GM18502 (cell line): ENCODE results near the gene ZNF117.
"Not testable (repeated sequence)": the region's sequence is repeated elsewhere in the genome, so short reads cannot be mapped to it uniquely, and the experiment has no call there.

Source experiments
- ATAC-seq: cut with Tn5 transposase; IDR thresholded peaks from one replicate; pipeline ENCODE4 v1.9.1; 2021; ENCODE audit warnings: mild to moderate bottlenecking; ENCODE audit not compliant: unreplicated experiment, poor library complexity

Gene ZNF117

DNA sequence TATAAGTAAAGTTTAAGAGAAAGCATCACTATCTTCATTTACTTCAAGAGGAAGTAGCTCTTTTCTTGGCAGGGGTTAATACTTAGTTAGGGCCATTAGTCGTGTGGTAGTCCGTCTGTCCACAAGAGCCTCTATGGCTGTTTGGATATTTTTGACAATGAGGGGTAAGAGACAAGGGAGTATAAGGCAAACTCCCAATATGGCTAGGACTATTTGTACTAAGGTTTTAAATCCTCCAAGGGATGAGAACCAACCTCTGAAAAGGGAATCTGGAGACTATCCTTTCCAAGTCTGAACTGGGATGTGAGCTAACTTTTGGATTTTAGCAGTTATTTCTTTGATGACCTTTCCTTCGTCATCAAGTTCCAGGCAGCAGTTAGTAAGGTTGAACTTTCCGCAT, at the start of gene ZNF117:
ZNF117 (minus strand) TSS at position 101 of the 400 bp plus-strand sequence.
- no peak for ATAC-seq

GRCh38 chr7:65038767-65039166, 47.9 kb upstream of the ZNF117 start:
- peak; percentile 23 for ATAC-seq

DNA sequence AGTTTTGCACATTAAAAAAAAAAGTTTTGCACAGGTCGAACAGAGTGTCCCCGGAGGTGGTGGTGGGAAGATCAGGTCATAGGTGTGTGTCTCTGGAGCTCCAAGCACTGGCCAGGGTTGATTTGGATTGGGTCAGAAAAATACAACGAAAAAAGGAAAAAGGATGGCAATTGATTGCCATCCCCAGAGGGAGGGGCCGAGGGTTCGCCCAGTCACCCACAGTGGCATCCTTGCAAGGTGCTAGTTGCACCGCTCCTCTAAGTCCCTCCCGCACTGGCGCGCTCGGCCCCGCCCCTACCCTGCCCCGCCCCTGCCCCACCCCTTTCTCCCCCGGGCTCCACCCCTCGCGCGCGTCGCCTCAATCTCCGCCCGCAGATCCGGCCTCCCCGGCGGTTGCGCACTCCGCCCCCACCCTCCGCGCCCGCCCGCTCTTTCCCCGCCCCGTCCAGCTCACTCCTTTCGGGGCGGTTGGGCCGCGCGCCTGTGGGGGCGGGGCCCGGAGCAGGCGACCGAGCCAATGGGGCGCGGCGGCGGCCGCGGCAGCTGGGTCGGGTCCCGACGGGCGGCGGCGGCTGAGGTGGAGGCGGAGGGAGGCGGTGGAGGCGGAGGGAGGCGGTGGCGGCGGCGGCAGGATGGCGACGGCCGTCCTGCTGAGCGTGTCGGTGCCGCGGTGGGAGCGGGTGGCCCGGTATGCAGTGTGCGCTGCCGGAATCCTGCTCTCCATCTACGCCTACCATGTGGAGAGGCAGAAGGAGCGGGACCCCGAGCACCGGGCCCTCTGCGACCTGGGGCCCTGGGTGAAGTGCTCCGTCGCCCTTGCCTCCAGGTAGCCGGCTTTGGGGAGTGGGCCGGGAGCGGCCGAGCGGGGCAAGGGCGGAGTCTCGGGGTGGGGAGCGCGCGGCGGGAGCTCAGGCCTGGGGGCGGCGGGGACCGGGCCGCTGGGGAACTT, 47.2 kb upstream of the ZNF117 start:
- ATAC-seq, result peak; percentile 83

- ATAC-seq, result not testable (repeated sequence)
Observed at GRCh38 chr7:65036526-65036925, 45.7 kb upstream of the ZNF117 start.

DNA sequence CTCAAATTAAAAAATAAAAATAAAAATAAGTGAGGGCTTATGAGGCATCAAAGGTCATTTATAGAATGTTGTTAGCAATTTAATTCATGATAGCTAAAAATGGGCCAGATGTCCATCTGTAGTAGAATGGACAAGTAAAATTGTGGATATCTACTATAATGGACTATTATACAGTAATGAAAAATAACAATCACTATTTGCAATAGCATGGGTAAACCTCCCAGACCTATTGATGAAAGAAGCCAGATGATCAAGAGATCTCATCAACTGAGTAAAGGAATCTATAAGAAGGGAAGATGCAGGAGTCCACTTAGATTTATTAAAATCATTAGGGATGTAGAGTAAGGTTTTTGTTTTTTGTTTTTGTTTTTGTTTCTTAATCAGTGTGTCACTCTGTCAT, 44.6 kb upstream of the ZNF117 start:
- not testable (repeated sequence) for ATAC-seq

DNA sequence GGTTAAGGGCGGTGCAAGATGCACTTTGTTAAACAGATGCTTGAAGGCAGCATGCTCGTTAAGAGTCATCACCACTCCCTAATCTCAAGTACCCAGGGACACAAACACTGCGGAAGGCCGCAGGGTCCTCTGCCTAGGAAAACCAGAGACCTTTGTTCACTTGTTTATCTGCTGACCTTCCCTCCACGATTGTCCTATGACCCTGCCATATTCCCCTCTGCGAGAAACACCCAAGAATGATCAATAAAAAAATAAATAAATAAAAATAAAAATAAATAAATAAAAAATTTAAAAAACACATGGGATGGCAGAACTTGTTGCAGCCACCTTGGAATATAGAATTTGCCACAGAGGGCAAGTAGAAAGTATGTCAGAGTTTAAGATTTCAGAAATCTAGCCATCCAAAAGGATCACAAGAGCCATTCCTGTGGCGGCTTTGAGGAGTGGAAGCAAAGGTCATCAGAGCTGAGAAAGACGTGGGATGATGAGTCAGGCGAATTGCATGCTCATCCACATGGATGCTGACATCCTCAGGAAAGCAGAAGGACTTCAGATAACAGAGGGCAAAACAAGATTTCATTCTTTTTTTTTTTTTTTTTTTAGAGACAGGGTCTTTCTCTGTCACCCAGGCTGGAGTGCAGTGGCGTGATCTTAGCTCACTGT, 43.4 kb upstream of the ZNF117 start:
- ATAC-seq, result not testable (repeated sequence)

GRCh38 chr7:65033391-65033790, 42.6 kb upstream of the ZNF117 start:
- not testable (repeated sequence) for ATAC-seq

DNA sequence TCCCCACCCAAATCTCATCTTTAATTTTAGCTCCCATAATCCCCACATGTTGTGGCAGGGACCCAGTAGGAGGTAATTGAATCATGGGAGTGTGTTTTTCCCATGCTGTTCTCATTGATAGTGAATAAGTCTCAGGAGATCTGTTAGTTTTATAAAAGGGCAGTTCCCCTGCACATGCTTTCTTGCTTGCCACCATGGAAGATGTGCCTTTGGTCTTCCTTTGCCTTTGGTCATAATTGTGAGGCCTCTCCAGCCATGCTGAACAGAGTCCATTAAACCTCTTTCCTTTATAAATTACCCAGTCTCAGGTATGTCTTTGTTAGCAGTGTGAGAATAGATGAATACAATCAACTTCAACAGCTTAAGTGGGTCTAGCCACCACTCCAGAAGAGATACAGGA, 34.2 kb upstream of the ZNF117 start:
- ATAC-seq, result not testable (repeated sequence)

- ATAC-seq, result not testable (repeated sequence)
Observed at GRCh38 chr7:65020978-65021377, 30.1 kb upstream of the ZNF117 start.

GRCh38 chr7:65009881-65010280, 19.0 kb upstream of the ZNF117 start:
- not testable (repeated sequence) for ATAC-seq

GRCh38 chr7:65009394-65009793, 18.6 kb upstream of the ZNF117 start:
- ATAC-seq, result not testable (repeated sequence)

- ATAC-seq, result not testable (repeated sequence)
Observed at GRCh38 chr7:65007036-65007435, 16.2 kb upstream of the ZNF117 start.

- ATAC-seq, result peak; percentile 100
Observed at GRCh38 chr7:65006094-65006992, 15.5 kb upstream of the ZNF117 start, which contains the start of gene ERV3-1. TSS of gene ERV3-1 (minus strand) at chr7:65006687. CDS start at chr7:64993026, 13,661 bp downstream.

GRCh38 chr7:65004575-65004974, 13.7 kb upstream of the ZNF117 start:
- ATAC-seq, result no peak

DNA sequence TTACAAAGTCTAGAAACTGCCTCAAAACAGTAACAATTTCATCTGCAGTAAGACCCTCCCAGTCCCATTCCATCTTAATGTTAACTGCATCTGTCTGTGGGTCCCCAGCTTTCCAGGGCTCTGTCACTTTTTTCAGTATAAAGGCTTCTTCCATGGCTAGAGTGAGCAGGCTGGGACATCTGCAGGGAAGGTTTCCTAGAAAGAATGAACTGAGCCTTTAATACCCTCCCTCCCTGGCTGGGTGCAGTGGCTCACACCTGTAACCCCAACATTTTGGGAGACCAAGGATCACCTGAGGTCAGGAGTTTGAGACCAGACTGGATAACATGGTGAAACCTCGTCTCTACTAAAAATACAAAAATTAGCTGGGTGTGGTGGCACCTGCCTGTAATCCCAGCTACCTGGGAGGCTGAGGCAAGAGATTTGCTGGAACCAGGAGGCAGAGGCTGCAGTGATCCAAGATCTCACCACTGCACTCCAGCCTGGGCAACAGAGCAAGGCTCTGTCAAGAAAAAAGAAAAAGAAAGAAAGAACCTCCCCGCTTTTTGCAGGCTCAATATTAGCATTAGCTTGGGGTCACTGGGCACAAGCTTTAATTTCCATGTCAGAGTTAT, 12.2 kb upstream of the ZNF117 start:
- ATAC-seq, result no peak

DNA sequence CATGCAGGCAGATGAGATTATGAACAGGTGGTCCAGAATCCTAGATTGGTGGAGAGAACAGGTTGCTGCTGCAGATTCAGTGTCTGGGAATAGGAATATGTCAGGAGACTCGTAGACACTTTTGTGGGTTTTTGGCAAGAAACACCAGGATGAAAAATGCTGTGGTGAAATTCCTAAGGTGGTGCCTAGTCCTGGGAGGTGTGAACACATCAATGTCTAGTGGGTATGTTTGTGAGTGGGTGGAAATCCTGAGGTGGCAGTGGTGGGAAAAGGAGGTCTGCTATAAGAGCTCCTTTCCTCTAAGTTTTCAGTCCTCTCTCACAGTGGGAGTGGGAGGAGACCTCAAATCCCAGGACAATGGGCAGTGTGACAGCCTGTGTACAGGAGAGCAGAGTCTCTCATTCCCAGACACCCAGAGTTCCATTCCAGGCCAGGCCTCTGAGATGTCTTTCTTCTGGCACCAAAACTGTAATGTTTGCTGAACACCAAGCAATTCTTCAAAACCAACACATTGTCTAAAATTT, 10.5 kb upstream of the ZNF117 start:
- ATAC-seq, result no peak

- peak; percentile 65 for ATAC-seq
Observed at GRCh38 chr7:64999165-65000004, 8.5 kb upstream of the ZNF117 start.

DNA sequence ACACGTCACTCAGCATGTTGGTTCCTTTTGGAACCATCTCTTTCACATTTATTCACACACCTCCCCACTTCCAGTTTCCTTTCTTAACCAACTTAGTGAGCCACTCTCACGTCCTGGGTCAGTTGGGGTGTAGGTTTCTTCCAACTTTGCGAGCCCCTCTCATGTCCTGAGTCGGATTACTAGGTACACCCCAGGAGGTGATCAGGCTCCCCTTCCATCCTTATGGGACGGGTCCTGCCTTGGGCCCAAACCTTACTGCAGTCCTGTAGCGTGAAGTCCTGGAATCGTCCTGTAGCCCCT, 8.0 kb upstream of the ZNF117 start:
- ATAC-seq, result no peak

- no peak for ATAC-seq
Observed at GRCh38 chr7:64997927-64998391, 7.1 kb upstream of the ZNF117 start.
